Dedifferentiated amniotic fluid mesenchymal stem cell (primary cell): Measurements from ENCODE around the gene CELF2.

Experiments
- DNase-seq: peaks from one replicate; pipeline ENCODE4 v3.0.0-alpha.2; 2016; ENCODE audit errors: extremely low spot score

Gene CELF2

GRCh38 chr10:11004144-11005077 lies 13.3 kb upstream of the CELF2 start:
- no peak for DNase-seq

- no peak for DNase-seq
These were observed 11.8 kb upstream of the CELF2 start for GRCh38 chr10:11005725-11006427.

GRCh38 chr10:11006428-11006825 lies 11.2 kb upstream of the CELF2 start:
- no peak for DNase-seq

- no peak for DNase-seq
These were observed 10.1 kb upstream of the CELF2 start for GRCh38 chr10:11007476-11008020.

- no peak for DNase-seq
These were observed 8.0 kb upstream of the CELF2 start for GRCh38 chr10:11009471-11010308.

- DNase-seq: no peak
These were observed 7.1 kb upstream of the CELF2 start for GRCh38 chr10:11010582-11010981.

- DNase-seq: no peak
These were observed 6.2 kb upstream of the CELF2 start for GRCh38 chr10:11011436-11011835.

- no peak for DNase-seq
These were observed 5.7 kb upstream of the CELF2 start for GRCh38 chr10:11011984-11012383.

GRCh38 chr10:11012421-11013295 lies 5.0 kb upstream of the CELF2 start:
- no peak for DNase-seq

GRCh38 chr10:11013836-11014235 lies 3.8 kb upstream of the CELF2 start:
- no peak for DNase-seq

- no peak for DNase-seq
These were observed 2.8 kb upstream of the CELF2 start for GRCh38 chr10:11014671-11015445.

- DNase-seq: no peak
These were observed 2.2 kb upstream of the CELF2 start for GRCh38 chr10:11015446-11015934.

- no peak for DNase-seq
These were observed 587 bp upstream of the CELF2 start for GRCh38 chr10:11017000-11017569.

- no peak for DNase-seq
These were observed 765 bp downstream of the CELF2 start for GRCh38 chr10:11018432-11018841.

- DNase-seq: no peak
These were observed 1.4 kb downstream of the CELF2 start for GRCh38 chr10:11018855-11019631.

- DNase-seq: no peak
These were observed 2.3 kb downstream of the CELF2 start for GRCh38 chr10:11019724-11020547.

GRCh38 chr10:11020548-11020942 lies 2.9 kb downstream of the CELF2 start:
- no peak for DNase-seq

- DNase-seq: no peak
These were observed 4.5 kb downstream of the CELF2 start for GRCh38 chr10:11022213-11022612.
